ENCODE data around the gene IFNL4.

GRCh38 chr19:39240421-39240820 lies 8.2 kb downstream of the IFNL4 start:
- TF ChIP-seq EZH2 (IDR thresholded peaks at IDR 0.05; ENCODE audit: low read depth): no peak
- TF ChIP-seq, protein P1, sequence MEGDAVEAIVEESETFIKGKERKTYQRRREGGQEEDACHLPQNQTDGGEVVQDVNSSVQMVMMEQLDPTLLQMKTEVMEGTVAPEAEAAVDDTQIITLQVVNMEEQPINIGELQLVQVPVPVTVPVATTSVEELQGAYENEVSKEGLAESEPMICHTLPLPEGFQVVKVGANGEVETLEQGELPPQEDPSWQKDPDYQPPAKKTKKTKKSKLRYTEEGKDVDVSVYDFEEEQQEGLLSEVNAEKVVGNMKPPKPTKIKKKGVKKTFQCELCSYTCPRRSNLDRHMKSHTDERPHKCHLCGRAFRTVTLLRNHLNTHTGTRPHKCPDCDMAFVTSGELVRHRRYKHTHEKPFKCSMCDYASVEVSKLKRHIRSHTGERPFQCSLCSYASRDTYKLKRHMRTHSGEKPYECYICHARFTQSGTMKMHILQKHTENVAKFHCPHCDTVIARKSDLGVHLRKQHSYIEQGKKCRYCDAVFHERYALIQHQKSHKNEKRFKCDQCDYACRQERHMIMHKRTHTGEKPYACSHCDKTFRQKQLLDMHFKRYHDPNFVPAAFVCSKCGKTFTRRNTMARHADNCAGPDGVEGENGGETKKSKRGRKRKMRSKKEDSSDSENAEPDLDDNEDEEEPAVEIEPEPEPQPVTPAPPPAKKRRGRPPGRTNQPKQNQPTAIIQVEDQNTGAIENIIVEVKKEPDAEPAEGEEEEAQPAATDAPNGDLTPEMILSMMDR (conservative IDR thresholded peaks at IDR 0.05): no peak
